Right renal cortex interstitium (tissue), 3 donors: ENCODE measurements around the gene CALHM1. TPM values are rescaled to one million over a fixed set of nuclear protein-coding genes. Genes with fewer than 3 reads are reported as not detected.
"Not testable (repeated sequence)": the region's sequence is repeated elsewhere in the genome, so short reads cannot be mapped to it uniquely, and the experiment has no call there.

Source experiments
- DNase-seq, 3 donors: peaks; one replicate each; pipeline ENCODE4 v3.0.0-alpha.2; 2013; ENCODE audit warnings: low read depth in 3 of 3, low spot score in 2 of 3
- polyA plus RNA-seq, 3 donors: library from polyadenylated mRNA; unstranded; fragments of 120-200 nt; gene quantifications; one replicate each; pipeline ENCODE4 v1.2.1, GENCODE V29; 2013; ENCODE audit not compliant: insufficient read length in 3 of 3

CALHM1 gene
- polyA plus RNA-seq, 3 donors = 0.07 to 0.08 (median 0.07) TPM

- DNase-seq = not testable (repeated sequence)
These were observed 28.1 kb upstream of the CALHM1 start for GRCh38 chr10:103486635-103487409.

GRCh38 chr10:103481974-103482531, 23.4 kb upstream of the CALHM1 start:
- no peak for DNase-seq

GRCh38 chr10:103480521-103480920, 21.8 kb upstream of the CALHM1 start:
- no peak for DNase-seq

- DNase-seq = no peak
These were observed 20.4 kb upstream of the CALHM1 start, which contains the start of gene CALHM3 for GRCh38 chr10:103479135-103479534. CALHM3 (minus strand) TSS chr10:103479240; CDS start chr10:103479032, 208 bp downstream.

- no peak for DNase-seq
These were observed 20.0 kb upstream of the CALHM1 start for GRCh38 chr10:103478671-103479070.

GRCh38 chr10:103476046-103476768, 17.5 kb upstream of the CALHM1 start:
- DNase-seq = no peak

GRCh38 chr10:103475437-103475836, 16.7 kb upstream of the CALHM1 start:
- no peak for DNase-seq

GRCh38 chr10:103474077-103474476, 15.4 kb upstream of the CALHM1 start:
- no peak for DNase-seq

- no peak for DNase-seq
These were observed 14.6 kb upstream of the CALHM1 start for GRCh38 chr10:103473261-103473671.

GRCh38 chr10:103472005-103472404, 13.3 kb upstream of the CALHM1 start:
- no peak for DNase-seq

GRCh38 chr10:103470761-103471653, 12.3 kb upstream of the CALHM1 start:
- DNase-seq = no peak

GRCh38 chr10:103469201-103469600, 10.5 kb upstream of the CALHM1 start:
- no peak for DNase-seq

GRCh38 chr10:103467406-103467805, 8.7 kb upstream of the CALHM1 start:
- DNase-seq = no peak

- no peak for DNase-seq
These were observed 8.0 kb upstream of the CALHM1 start for GRCh38 chr10:103466734-103467133.

GRCh38 chr10:103465411-103466179, 6.9 kb upstream of the CALHM1 start:
- no peak for DNase-seq

- no peak for DNase-seq
These were observed 4.8 kb upstream of the CALHM1 start for GRCh38 chr10:103463499-103463898.

- no peak for DNase-seq
These were observed 915 bp upstream of the CALHM1 start for GRCh38 chr10:103459615-103460014.

GRCh38 chr10:103457896-103458583, 660 bp downstream of the CALHM1 start:
- DNase-seq = no peak

GRCh38 chr10:103457176-103457712, 1.5 kb downstream of the CALHM1 start:
- DNase-seq = no peak
